GM21717 (cell line): ENCODE results near the gene IQCM.

ENCODE experiments used
- ATAC-seq: cut with Tn5 transposase; IDR thresholded peaks from one replicate; pipeline ENCODE4 v1.9.1; 2021; ENCODE audit warnings: mild to moderate bottlenecking, moderate library complexity; ENCODE audit not compliant: unreplicated experiment

The IQCM gene

GRCh38 chr4:149715822-149716585 is 99.6 kb downstream of the IQCM start:
- ATAC-seq, result no peak

- ATAC-seq, result no peak
Measured at GRCh38 chr4:149713031-149713430, 102.6 kb downstream of the IQCM start.

GRCh38 chr4:149711593-149712365 is 103.9 kb downstream of the IQCM start:
- no peak for ATAC-seq

GRCh38 chr4:149709640-149710039 is 106.0 kb downstream of the IQCM start:
- ATAC-seq, result no peak

GRCh38 chr4:149708513-149709130 is 107.0 kb downstream of the IQCM start:
- ATAC-seq, result no peak

- no peak for ATAC-seq
Measured at GRCh38 chr4:149707862-149708261, 107.8 kb downstream of the IQCM start.

GRCh38 chr4:149706942-149707341 is 108.7 kb downstream of the IQCM start:
- no peak for ATAC-seq

GRCh38 chr4:149702414-149703293 is 113.0 kb downstream of the IQCM start:
- ATAC-seq, result peak; percentile 76

GRCh38 chr4:149701435-149702156 is 114.0 kb downstream of the IQCM start:
- ATAC-seq, result no peak

GRCh38 chr4:149700272-149700671 is 115.4 kb downstream of the IQCM start:
- no peak for ATAC-seq

- ATAC-seq, result no peak
Measured at GRCh38 chr4:149699642-149700041, 116.0 kb downstream of the IQCM start.

GRCh38 chr4:149690726-149691125 is 124.9 kb downstream of the IQCM start:
- no peak for ATAC-seq

- ATAC-seq, result no peak
Measured at GRCh38 chr4:149684516-149684915, 131.1 kb downstream of the IQCM start.

- peak; percentile 99 for ATAC-seq
Measured at GRCh38 chr4:149676076-149676475, 139.6 kb downstream of the IQCM start.

- ATAC-seq, result no peak
Measured at GRCh38 chr4:149645790-149646189, 169.9 kb downstream of the IQCM start.

- ATAC-seq, result no peak
Measured at GRCh38 chr4:149638073-149638472, 177.6 kb downstream of the IQCM start.

GRCh38 chr4:149634368-149634767 is 181.3 kb downstream of the IQCM start:
- ATAC-seq, result no peak

- no peak for ATAC-seq
Measured at GRCh38 chr4:149631629-149632028, 184.0 kb downstream of the IQCM start.

GRCh38 chr4:149630064-149630463 is 185.6 kb downstream of the IQCM start:
- no peak for ATAC-seq
